HEK293 (cell line): ENCODE measurements around the gene TSHR.

Experiments used
- CTCF ChIA-PET: fragments of 350-600 bp; formaldehyde crosslinking; extraction: SDS; loops from one replicate; lab custom pipeline; 2021; ENCODE audit warnings: antibody characterized with exemption; lab: Yijun Ruan, JAX
- POLR2A ChIA-PET: fragments of 300-600 bp; formaldehyde crosslinking; extraction: SDS; loops from one replicate; lab custom pipeline; 2020; ENCODE audit warnings: antibody characterized with exemption, inconsistent platforms; lab: Yijun Ruan, JAX
- H3K27ac ChIP-seq: fragments of 200-500 bp; sonication (Bioruptor generic); 2 replicates; pipeline ENCODE4 v1.5.1; 2014; ENCODE audit warnings: low read depth, low read length, control low read depth, inconsistent platforms; ENCODE audit errors: extremely low read depth
- H3K36me3 ChIP-seq, 2 experiments: fragments of 200-500 bp in 1 of 2; sonication (Bioruptor generic) in 1 of 2; 1 replicate in 1 of 2; 2 replicates in 1 of 2; pipeline ENCODE4 v1.5.1; 2014 to 2017; ENCODE audit warnings: inconsistent platforms in 2 of 2, low read length in 2 of 2; ENCODE audit not compliant: control insufficient read depth in 2 of 2, insufficient read depth in 1 of 2
- H3K4me1 ChIP-seq: fragments of 200-500 bp; sonication (Bioruptor generic); 2 replicates; pipeline ENCODE4 v1.5.1; 2014; ENCODE audit warnings: mild to moderate bottlenecking, low read length, inconsistent platforms; ENCODE audit not compliant: control insufficient read depth, insufficient read depth
- H3K4me3 ChIP-seq: 2 replicates; pipeline ENCODE4 v1.5.1; 2011; ENCODE audit warnings: low read depth, mild to moderate bottlenecking, control low read depth, low read length, moderate library complexity
- H3K9me3 ChIP-seq: fragments of 200-500 bp; sonication (Bioruptor generic); 2 replicates; pipeline ENCODE4 v1.5.1; 2014; ENCODE audit warnings: low read depth, low read length, inconsistent platforms; ENCODE audit not compliant: control insufficient read depth, insufficient read depth
- KLF8 ChIP-seq: fragments of 450-650 bp; formaldehyde crosslinking; IDR thresholded peaks from 2 replicates; pipeline ENCODE4 v1.5.1; 2016; ENCODE audit warnings: missing biosample characterization, missing genetic modification characterization
- YY1 ChIP-seq: fragments of 450-650 bp; formaldehyde crosslinking; IDR thresholded peaks from 2 replicates; pipeline ENCODE4 v1.5.1; 2018; ENCODE audit warnings: missing biosample characterization, missing genetic modification characterization
- ZBTB11 ChIP-seq: fragments of 450-650 bp; formaldehyde crosslinking; conservative IDR thresholded peaks from 2 replicates; pipeline ENCODE4 v1.5.1; 2016; ENCODE audit warnings: low read depth, missing biosample characterization, missing genetic modification characterization
- ZBTB17 ChIP-seq: fragments of 450-650 bp; formaldehyde crosslinking; IDR thresholded peaks from 2 replicates; pipeline ENCODE4 v1.5.1; 2016; ENCODE audit warnings: missing biosample characterization, missing genetic modification characterization
- ZBTB44 ChIP-seq: fragments of 450-650 bp; IDR thresholded peaks from 2 replicates; pipeline ENCODE4 v1.5.1; 2018; ENCODE audit warnings: missing biosample characterization, mild to moderate bottlenecking, missing genetic modification characterization
- ZNF121 ChIP-seq: fragments of 450-650 bp; formaldehyde crosslinking; IDR thresholded peaks from 2 replicates; pipeline ENCODE4 v1.5.1; 2016; ENCODE audit warnings: missing biosample characterization, missing genetic modification characterization
- ZNF175 ChIP-seq: fragments of 450-650 bp; formaldehyde crosslinking; IDR thresholded peaks from 2 replicates; pipeline ENCODE4 v1.5.1; 2016; ENCODE audit warnings: missing biosample characterization, missing genetic modification characterization
- ZNF19 ChIP-seq: fragments of 450-650 bp; formaldehyde crosslinking; IDR thresholded peaks from 2 replicates; pipeline ENCODE4; 2016; ENCODE audit warnings: missing biosample characterization, missing genetic modification characterization, low read depth
- ZNF211 ChIP-seq: fragments of 450-650 bp; formaldehyde crosslinking; IDR thresholded peaks from 2 replicates; pipeline ENCODE4 v1.5.1; 2016; ENCODE audit warnings: low read depth, missing biosample characterization, missing genetic modification characterization
- ZNF214 ChIP-seq: fragments of 450-650 bp; formaldehyde crosslinking; IDR thresholded peaks from 2 replicates; pipeline ENCODE4 v1.5.1; 2017; ENCODE audit warnings: missing biosample characterization, mild to moderate bottlenecking, missing genetic modification characterization, borderline replicate concordance
- ZNF280C ChIP-seq: fragments of 450-650 bp; formaldehyde crosslinking; IDR thresholded peaks from 2 replicates; pipeline ENCODE4 v1.5.1; 2016; ENCODE audit warnings: missing biosample characterization, missing genetic modification characterization
- ZNF280D ChIP-seq: fragments of 450-650 bp; formaldehyde crosslinking; IDR thresholded peaks from 2 replicates; pipeline ENCODE4 v1.5.1; 2016; ENCODE audit warnings: missing biosample characterization, missing genetic modification characterization
- ZNF341 ChIP-seq: fragments of 450-650 bp; formaldehyde crosslinking; IDR thresholded peaks from 2 replicates; pipeline ENCODE4; 2016; ENCODE audit warnings: low read depth, missing biosample characterization, missing genetic modification characterization
- ZNF37A ChIP-seq: fragments of 450-650 bp; IDR thresholded peaks from 2 replicates; pipeline ENCODE4 v1.5.1; 2018; ENCODE audit warnings: missing biosample characterization, missing genetic modification characterization
- ZNF433 ChIP-seq: fragments of 450-650 bp; formaldehyde crosslinking; IDR thresholded peaks from 2 replicates; pipeline ENCODE4 v1.5.1; 2016; ENCODE audit warnings: missing biosample characterization, missing genetic modification characterization, low read depth
- ZNF544 ChIP-seq: fragments of 450-650 bp; formaldehyde crosslinking; IDR thresholded peaks from 2 replicates; pipeline ENCODE4 v1.5.0; 2017; ENCODE audit warnings: missing biosample characterization, missing genetic modification characterization
- ZNF610 ChIP-seq: fragments of 450-650 bp; formaldehyde crosslinking; IDR thresholded peaks from 2 replicates; pipeline ENCODE4 v1.5.1; 2016; ENCODE audit warnings: missing biosample characterization, missing genetic modification characterization, borderline replicate concordance
- ZNF792 ChIP-seq: fragments of 450-650 bp; formaldehyde crosslinking; IDR thresholded peaks from 2 replicates; pipeline ENCODE4 v1.5.1; 2016; ENCODE audit warnings: missing biosample characterization, missing genetic modification characterization
- ZSCAN18 ChIP-seq: fragments of 450-650 bp; formaldehyde crosslinking; IDR thresholded peaks from 2 replicates; pipeline ENCODE4 v1.5.1; 2016; ENCODE audit warnings: missing biosample characterization, missing genetic modification characterization
- ZSCAN23 ChIP-seq: fragments of 450-650 bp; formaldehyde crosslinking; IDR thresholded peaks from 2 replicates; pipeline ENCODE4 v1.5.1; 2016; ENCODE audit warnings: missing biosample characterization, missing genetic modification characterization
- ZSCAN5A ChIP-seq: fragments of 450-650 bp; formaldehyde crosslinking; IDR thresholded peaks from 2 replicates; pipeline ENCODE4 v1.5.1; 2016; ENCODE audit warnings: missing biosample characterization, missing genetic modification characterization

Gene TSHR

GRCh38 chr14:80944861-80945617 is 10.4 kb upstream of the TSHR start (continued):
- TF ChIP-seq ZBTB11, result no peak
- TF ChIP-seq ZNF544 (tag by site-specific recombination), result no peak
- TF ChIP-seq ZBTB44, result no peak
- TF ChIP-seq ZNF433 (tag by site-specific recombination), result no peak
- no peak for TF ChIP-seq ZNF610
- no peak for TF ChIP-seq ZNF280D (tag by site-specific recombination)
- no peak for TF ChIP-seq YY1 (tag by site-specific recombination)
- no peak for TF ChIP-seq ZNF19 (tag by site-specific recombination)
- no peak for TF ChIP-seq ZNF211
- TF ChIP-seq ZSCAN23 (tag by site-specific recombination), result no peak
- no peak for TF ChIP-seq ZNF121 (tag by site-specific recombination)

GRCh38 chr14:80946187-80946586 is 9.2 kb upstream of the TSHR start:
- ChIA-PET CTCF (no interaction called here), POLR2A (no interaction called here)

More at GRCh38 chr14:80946187-80946586, 9.2 kb upstream of the TSHR start:
- no peak for TF ChIP-seq ZNF280C (tag by site-specific recombination)
- no peak for TF ChIP-seq KLF8 (tag by site-specific recombination)
- no peak for TF ChIP-seq ZNF175 (tag by site-specific recombination)
- no peak for TF ChIP-seq ZNF792
- no peak for TF ChIP-seq ZNF341 (tag by site-specific recombination)
- TF ChIP-seq ZNF214 (tag by site-specific recombination), result no peak
- TF ChIP-seq ZNF37A, result no peak
- TF ChIP-seq ZSCAN18 (tag by site-specific recombination), result no peak
- no peak for TF ChIP-seq ZBTB17
- no peak for TF ChIP-seq ZSCAN5A (tag by site-specific recombination)
- 0 out of 2 replicates have a peak, but pooled peaks cover 4% of the 10 kb centered on the region for H3K4me1 ChIP-seq
- H3K9me3 ChIP-seq, result no peaks in the 10 kb centered on the region
- no peak overlapping the region for H3K27ac ChIP-seq
- no peak overlapping the region for H3K4me3 ChIP-seq
- H3K36me3 ChIP-seq, result no peaks in the 10 kb centered on the region
